22Rv1 (cell line): ENCODE data around the gene BAD.

Experiments
- H3K27ac ChIP-seq: fragments of 450-650 bp; 2 replicates; pipeline ENCODE4 v1.5.1; 2017
- CTCF ChIP-seq: fragments of 450-650 bp; IDR thresholded peaks from 2 replicates; pipeline ENCODE4 v1.5.1; 2017; ENCODE audit warnings: mild to moderate bottlenecking
- ZFX ChIP-seq: fragments of 450-650 bp; IDR thresholded peaks from 2 replicates; pipeline ENCODE4 v1.6.1; 2017; ENCODE audit warnings: antibody characterized with exemption, borderline replicate concordance

Gene BAD

GRCh38 chr11:64297699-64298358 is 13.4 kb upstream of the BAD start:
- H3K27ac ChIP-seq: no peak overlapping the region
- no peak for TF ChIP-seq ZFX
- no peak for TF ChIP-seq CTCF

GRCh38 chr11:64296830-64297698 is 12.6 kb upstream of the BAD start:
- TF ChIP-seq ZFX (no peak), CTCF (no peak)
- no peak overlapping the region for H3K27ac ChIP-seq

GRCh38 chr11:64296236-64296635 is 11.8 kb upstream of the BAD start:
- no peak for TF ChIP-seq CTCF
- no peak for TF ChIP-seq ZFX
- no peak overlapping the region for H3K27ac ChIP-seq

GRCh38 chr11:64295760-64296159 is 11.3 kb upstream of the BAD start:
- TF ChIP-seq ZFX (no peak), CTCF (no peak)

GRCh38 chr11:64294774-64295173 is 10.3 kb upstream of the BAD start:
- H3K27ac ChIP-seq: no peak overlapping the region
- TF ChIP-seq CTCF: no peak
- no peak for TF ChIP-seq ZFX

More at GRCh38 chr11:64295760-64296159, 11.3 kb upstream of the BAD start:
- no peak overlapping the region for H3K27ac ChIP-seq

- TF ChIP-seq ZFX (no peak), CTCF (no peak)
- H3K27ac ChIP-seq: no peak overlapping the region
Observed at GRCh38 chr11:64292460-64293254, 8.2 kb upstream of the BAD start.
